GM12872 (cell line): Measurements from ENCODE around the gene GRIK2.

ENCODE experiments used
- TF ChIP-seq, protein P1 (sequence below): IDR thresholded peaks from 3 replicates; pipeline ENCODE4 v1.5.1; 2011; ENCODE audit warnings: low read depth, mild to moderate bottlenecking, low read length, moderate library complexity; ENCODE audit not compliant: insufficient read depth

Gene GRIK2

DNA sequence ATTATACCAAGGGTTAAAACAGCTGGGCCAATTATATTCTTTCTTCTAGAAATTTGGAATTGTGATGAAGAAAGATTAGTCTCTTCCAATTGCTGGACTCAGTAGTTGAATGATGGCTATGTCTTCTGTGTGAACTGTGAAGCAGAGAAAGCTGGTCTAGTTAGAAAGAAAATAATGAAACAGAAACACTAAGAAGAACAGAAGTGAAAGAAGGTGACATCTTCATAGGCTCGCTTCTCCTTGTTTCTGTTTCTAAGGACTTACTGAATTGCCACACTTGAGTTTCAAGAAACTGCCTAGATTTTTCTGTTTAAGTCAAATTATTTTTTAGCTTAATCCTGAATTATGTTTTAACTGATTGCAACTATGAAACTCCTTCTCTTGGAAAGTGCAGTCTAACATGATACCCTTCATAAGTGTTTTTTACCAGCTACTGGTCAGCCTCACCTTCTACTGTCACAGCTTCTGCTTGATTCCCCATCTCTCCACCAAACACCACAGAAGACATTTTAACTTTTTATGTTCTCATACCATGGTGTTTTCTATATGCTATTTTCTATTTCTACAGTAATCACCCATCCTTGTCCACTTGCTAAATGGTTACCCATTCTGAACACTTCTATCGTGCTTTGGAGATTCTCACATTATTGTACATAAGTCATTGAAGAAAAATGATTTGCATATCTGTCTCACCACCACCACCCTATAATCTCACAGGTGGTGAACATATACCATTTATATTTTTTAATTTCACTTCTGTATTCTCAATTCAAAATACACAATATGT is 268.8 kb downstream of the GRIK2 start:
- TF ChIP-seq, protein P1, sequence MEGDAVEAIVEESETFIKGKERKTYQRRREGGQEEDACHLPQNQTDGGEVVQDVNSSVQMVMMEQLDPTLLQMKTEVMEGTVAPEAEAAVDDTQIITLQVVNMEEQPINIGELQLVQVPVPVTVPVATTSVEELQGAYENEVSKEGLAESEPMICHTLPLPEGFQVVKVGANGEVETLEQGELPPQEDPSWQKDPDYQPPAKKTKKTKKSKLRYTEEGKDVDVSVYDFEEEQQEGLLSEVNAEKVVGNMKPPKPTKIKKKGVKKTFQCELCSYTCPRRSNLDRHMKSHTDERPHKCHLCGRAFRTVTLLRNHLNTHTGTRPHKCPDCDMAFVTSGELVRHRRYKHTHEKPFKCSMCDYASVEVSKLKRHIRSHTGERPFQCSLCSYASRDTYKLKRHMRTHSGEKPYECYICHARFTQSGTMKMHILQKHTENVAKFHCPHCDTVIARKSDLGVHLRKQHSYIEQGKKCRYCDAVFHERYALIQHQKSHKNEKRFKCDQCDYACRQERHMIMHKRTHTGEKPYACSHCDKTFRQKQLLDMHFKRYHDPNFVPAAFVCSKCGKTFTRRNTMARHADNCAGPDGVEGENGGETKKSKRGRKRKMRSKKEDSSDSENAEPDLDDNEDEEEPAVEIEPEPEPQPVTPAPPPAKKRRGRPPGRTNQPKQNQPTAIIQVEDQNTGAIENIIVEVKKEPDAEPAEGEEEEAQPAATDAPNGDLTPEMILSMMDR = no peak

DNA sequence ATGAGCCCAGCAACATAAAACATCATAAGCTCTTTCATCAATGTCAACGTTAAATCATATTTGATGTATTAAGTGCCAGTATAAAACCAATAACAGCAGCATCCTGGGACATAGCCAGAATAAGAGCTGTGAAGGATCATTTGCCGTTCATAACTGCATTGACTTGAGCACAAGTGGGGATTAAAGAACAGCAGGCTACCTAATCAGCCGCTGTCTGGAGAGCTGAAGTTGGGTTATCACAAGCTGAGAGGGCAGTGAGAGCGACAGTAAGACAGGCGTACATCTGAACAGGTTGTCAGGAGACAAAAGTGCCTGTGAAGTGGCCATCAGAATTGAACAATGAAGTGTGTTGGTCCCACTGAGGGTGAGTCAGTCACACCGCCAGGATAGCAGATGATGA is 269.6 kb downstream of the GRIK2 start:
- TF ChIP-seq, protein P1 = no peak

DNA sequence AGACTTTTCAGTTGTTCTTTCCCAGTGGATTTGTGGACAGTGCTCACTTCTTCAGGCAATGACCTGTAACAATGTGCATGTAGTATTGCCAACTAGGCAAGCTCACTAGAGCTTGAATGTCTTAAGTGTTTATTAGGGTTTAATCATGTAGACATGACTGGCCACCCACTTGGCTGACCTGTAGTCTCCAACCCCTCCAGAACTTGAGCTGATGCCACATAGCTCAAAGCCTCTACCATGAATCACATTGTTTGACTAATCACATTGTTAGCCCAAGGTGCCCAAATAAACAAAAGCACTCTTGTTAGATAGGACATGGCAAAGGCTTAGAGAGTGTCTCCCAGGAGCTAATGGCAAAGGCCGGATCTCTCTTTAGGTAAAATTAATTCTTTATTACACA is 272.7 kb downstream of the GRIK2 start:
- TF ChIP-seq, protein P1 = no peak

DNA sequence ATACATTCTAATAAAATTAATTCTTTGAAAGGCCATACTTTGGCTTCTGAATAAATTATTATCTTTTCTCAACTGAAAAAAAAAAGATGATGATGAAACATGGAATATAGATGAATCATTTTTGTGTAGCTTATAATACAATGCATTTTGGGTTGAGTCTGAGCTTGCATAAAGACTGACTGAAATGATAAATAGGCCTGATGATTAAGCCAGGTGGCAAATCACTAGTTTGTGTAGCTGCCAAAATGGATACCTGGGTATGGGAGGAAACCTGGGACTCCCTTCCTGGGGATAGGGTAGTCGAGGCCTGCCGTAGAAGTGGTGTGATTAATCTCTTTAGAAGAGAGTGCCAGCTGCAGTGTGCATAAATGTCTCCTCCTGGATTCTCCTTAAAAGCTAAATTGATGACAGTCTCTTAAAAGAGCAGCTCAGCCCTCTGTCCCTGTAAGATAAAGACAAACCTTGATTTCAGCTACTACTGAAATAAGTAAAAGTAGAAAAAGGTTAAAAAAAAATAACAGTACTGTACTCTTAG is 275.1 kb downstream of the GRIK2 start:
- TF ChIP-seq, protein P1 = no peak

DNA sequence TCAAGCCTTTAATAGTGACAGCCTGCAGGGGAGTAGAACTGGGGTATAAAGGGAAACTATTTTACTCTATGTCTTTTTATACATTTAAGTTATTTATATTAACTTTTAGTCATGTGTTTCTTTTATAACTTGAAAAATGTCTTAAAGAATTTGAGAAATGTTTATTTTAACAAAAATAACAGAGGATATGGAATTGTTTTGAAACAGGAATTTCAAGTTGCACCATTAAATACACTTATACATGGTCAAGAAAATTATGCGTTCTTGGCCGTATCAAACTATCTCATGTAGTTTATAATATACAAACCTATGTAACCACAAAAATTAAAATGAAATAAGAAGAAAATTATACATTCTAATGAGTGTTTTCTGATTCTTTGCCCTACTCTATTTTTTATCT is 282.7 kb downstream of the GRIK2 start:
- TF ChIP-seq, protein P1 = no peak

DNA sequence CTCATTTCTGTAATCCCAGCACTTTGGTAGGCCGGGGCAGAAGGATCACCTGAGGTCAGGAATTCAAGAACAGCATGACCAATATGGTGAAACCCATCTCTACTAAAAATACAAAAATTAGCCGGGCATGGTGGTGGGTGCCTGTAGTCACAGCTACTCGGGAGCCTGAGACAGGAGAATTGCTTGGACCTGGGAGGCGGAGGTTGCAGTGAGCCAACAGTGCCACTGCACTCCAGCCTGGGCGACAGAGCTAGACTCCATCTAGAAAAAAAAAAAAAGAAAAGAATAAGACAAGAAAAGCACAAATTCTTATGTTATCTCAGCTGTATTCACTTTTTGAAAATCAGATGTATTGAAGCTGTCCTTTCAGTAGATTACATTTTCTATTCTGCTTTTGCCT is 289.4 kb downstream of the GRIK2 start:
- TF ChIP-seq, protein P1 = no peak

DNA sequence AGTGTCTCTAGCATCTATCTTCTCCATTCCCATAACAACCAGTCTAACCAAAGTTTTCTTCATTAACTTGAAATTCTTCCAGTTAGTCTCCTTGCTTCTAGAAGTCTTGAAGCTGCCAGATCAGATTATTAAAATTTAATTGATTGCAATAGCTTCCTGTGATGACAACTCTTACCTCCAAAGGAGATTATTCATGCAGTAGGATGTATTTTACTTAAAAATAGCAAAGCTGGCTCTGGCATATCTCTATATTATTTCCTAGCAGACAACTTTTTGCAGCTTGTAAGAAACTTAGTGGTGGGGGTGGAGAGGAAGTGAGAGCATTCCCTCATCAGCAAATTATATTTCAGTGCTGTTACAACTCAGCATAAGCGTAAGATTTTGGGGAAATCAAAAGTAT is 290.4 kb downstream of the GRIK2 start:
- TF ChIP-seq, protein P1 = no peak
